Neural crest cell (in vitro differentiated cells): ENCODE data around the gene SEMA3G. TPM values are rescaled to one million over a fixed set of nuclear protein-coding genes. Genes with fewer than 3 reads are reported as not detected.

ENCODE experiments used
- DNase-seq: peaks from one replicate; pipeline ENCODE4 v3.0.0; 2021; ENCODE audit warnings: low read depth, mixed read lengths, low spot score
- H3K27ac Mint-ChIP-seq: one replicate; pipeline ENCODE4 v1.8.0; 2021; ENCODE audit warnings: mild to moderate bottlenecking, mixed read lengths; ENCODE audit not compliant: unreplicated experiment
- H3K27me3 Mint-ChIP-seq: 2 replicates; pipeline ENCODE4 v1.8.0; 2021; ENCODE audit warnings: low read depth, mild to moderate bottlenecking, mixed read lengths
- H3K36me3 Mint-ChIP-seq: 2 replicates; pipeline ENCODE4 v1.8.0; 2021; ENCODE audit warnings: low read depth, mild to moderate bottlenecking, mixed read lengths
- H3K4me1 Mint-ChIP-seq: 2 replicates; pipeline ENCODE4 v1.8.0; 2021; ENCODE audit warnings: mixed read lengths
- H3K4me3 Mint-ChIP-seq: one replicate; pipeline ENCODE4 v1.8.0; 2021; ENCODE audit warnings: mild to moderate bottlenecking, mixed read lengths
- H3K9me3 Mint-ChIP-seq: 2 replicates; pipeline ENCODE4 v1.8.0; 2021; ENCODE audit warnings: mixed read lengths
- CTCF ChIP-seq: fragments of 200-600 bp; sonication (generic); conservative IDR thresholded peaks from 2 replicates; pipeline ENCODE4 v1.5.0; 2021; ENCODE audit warnings: antibody characterized with exemption, mild to moderate bottlenecking
- total RNA-seq: library from RNA; stranded (reverse); gene quantifications from 2 replicates; pipeline ENCODE4 v1.2.1, GENCODE V29; 2021

Gene SEMA3G
- total RNA-seq, 1 donor from 2014 or later = 5.2 TPM

- Mint-ChIP-seq H3K36me3 (peaks cover 7% of the 10 kb centered on the region), H3K9me3 (no peaks in the 10 kb centered on the region), H3K27ac (no peak overlapping the region), H3K4me3 (peak overlapping the region; percentile 72), H3K4me1 (peaks cover 14% of the 10 kb centered on the region), H3K27me3 (no peaks in the 10 kb centered on the region)
- DNase-seq = no peak
- TF ChIP-seq CTCF = no peak
These were observed 39.8 kb downstream of the SEMA3G start for GRCh38 chr3:52405066-52405465.

GRCh38 chr3:52404391-52404790 lies 40.5 kb downstream of the SEMA3G start:
- Mint-ChIP-seq H3K36me3 (peaks cover 7% of the 10 kb centered on the region), H3K9me3 (no peaks in the 10 kb centered on the region), H3K4me1 (peaks cover 14% of the 10 kb centered on the region), H3K4me3 (peak overlapping the region; percentile 9), H3K27ac (no peak overlapping the region), H3K27me3 (no peaks in the 10 kb centered on the region)
- DNase-seq = no peak
- no peak for TF ChIP-seq CTCF

- Mint-ChIP-seq H3K4me1 (peaks cover 10% of the 10 kb centered on the region), H3K27me3 (no peaks in the 10 kb centered on the region), H3K9me3 (no peaks in the 10 kb centered on the region), H3K4me3 (peak overlapping the region; percentile 65), H3K36me3 (peaks cover 7% of the 10 kb centered on the region), H3K27ac (no peak overlapping the region)
- DNase-seq = no peak
- TF ChIP-seq CTCF = no peak
These were observed 40.9 kb downstream of the SEMA3G start for GRCh38 chr3:52403955-52404354.

- H3K4me3 Mint-ChIP-seq = no peak overlapping the region
- H3K9me3 Mint-ChIP-seq = no peaks in the 10 kb centered on the region
- H3K4me1 Mint-ChIP-seq = peaks cover 4% of the 10 kb centered on the region
- no peak for TF ChIP-seq CTCF
- H3K27me3 Mint-ChIP-seq = no peaks in the 10 kb centered on the region
- DNase-seq = no peak
- no peak overlapping the region for H3K27ac Mint-ChIP-seq
- H3K36me3 Mint-ChIP-seq = peaks cover 7% of the 10 kb centered on the region
These were observed 41.5 kb downstream of the SEMA3G start for GRCh38 chr3:52403271-52403841.

GRCh38 chr3:52402706-52403270 lies 42.1 kb downstream of the SEMA3G start:
- Mint-ChIP-seq H3K4me1 (no peaks in the 10 kb centered on the region), H3K4me3 (no peak overlapping the region), H3K27me3 (no peaks in the 10 kb centered on the region), H3K36me3 (peaks cover 7% of the 10 kb centered on the region), H3K27ac (no peak overlapping the region), H3K9me3 (no peaks in the 10 kb centered on the region)
- DNase-seq = no peak
- no peak for TF ChIP-seq CTCF
